Measurements from ENCODE around the gene ENO4.
A peak's percentile ranks its signal among the peaks of the same experiment; 100 is the strongest.

Gene ENO4

DNA sequence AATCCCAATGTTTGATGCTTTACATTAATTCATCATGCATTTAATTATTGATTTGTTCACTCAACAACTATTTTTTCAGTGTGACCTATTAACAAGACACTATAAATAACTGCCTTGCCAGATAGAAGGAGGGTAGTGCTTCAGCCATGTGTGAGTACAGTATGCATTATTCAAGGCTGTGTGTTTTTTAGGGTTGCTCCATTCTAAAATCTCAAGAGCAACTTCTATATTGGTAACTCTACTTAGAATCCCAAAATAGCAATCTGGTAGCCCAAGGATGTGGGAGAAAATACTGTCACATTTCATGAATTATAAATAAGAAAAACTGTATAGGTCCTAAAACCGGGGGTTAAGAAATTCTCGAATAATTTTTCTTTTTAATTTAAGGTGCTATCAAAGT is 69.9 kb downstream of the ENO4 start:
- DNase-seq, result no peak

- DNase-seq, result no peak
Observed at GRCh38 chr10:116919706-116920105, 70.4 kb downstream of the ENO4 start.

GRCh38 chr10:116925056-116925455 is 75.8 kb downstream of the ENO4 start:
- peak; percentile 20 for DNase-seq

GRCh38 chr10:116926426-116926825 is 77.1 kb downstream of the ENO4 start:
- DNase-seq, result no peak

- no peak for DNase-seq
Observed at GRCh38 chr10:116931806-116932205, 82.5 kb downstream of the ENO4 start.
